Measurements from ENCODE around the gene ARHGAP18. TPM values are rescaled to one million over a fixed set of nuclear protein-coding genes. Genes with fewer than 3 reads are reported as not detected.

ARHGAP18 gene
- total and polyA plus RNA-seq, 4 donors: 8.0 to 24.4 (median 15.7) TPM

GRCh38 chr6:129642322-129642721 lies 67.7 kb downstream of the ARHGAP18 start:
- no peaks in the 10 kb centered on the region for H3K9me3 ChIP-seq (ENCODE audit: control insufficient read depth, low read length)
- DNase-seq: no peak
- H3K27ac ChIP-seq (ENCODE audit: low read depth in 1 of 2, low read length in 2 of 2): no peak overlapping the region
- peaks cover 2 to 9% of the 10 kb centered on the region in 2 donors for H3K4me1 ChIP-seq (ENCODE audit: control insufficient read depth in 1 of 2, insufficient read depth in 2 of 2, low read length in 2 of 2)
- no peaks in the 10 kb centered on the region for H3K36me3 ChIP-seq (ENCODE audit: control insufficient read depth in 1 of 2, insufficient read depth in 2 of 2, low read length in 1 of 2)
- H3K27me3 ChIP-seq (ENCODE audit: control insufficient read depth in 1 of 2, insufficient read depth in 2 of 2, low read length in 1 of 2): no peaks in the 10 kb centered on the region
- ATAC-seq (ENCODE audit: low FRiP score): no peak
- intact Hi-C loops (cut with DNase I): no loop called here
- H3K4me3 ChIP-seq (ENCODE audit: low read length in 2 of 2): no peak overlapping the region

- intact Hi-C loops (cut with DNase I): no loop called here
- Histone ChIP-seq H3K36me3 (ENCODE audit: control insufficient read depth in 1 of 2, insufficient read depth in 2 of 2, low read length in 1 of 2) (no peaks in the 10 kb centered on the region), H3K4me1 (ENCODE audit: control insufficient read depth in 1 of 2, insufficient read depth in 2 of 2, low read length in 2 of 2) (peaks cover 2 to 9% of the 10 kb centered on the region in 2 donors), H3K9me3 (ENCODE audit: control insufficient read depth, low read length) (no peaks in the 10 kb centered on the region), H3K27ac (ENCODE audit: low read depth in 1 of 2, low read length in 2 of 2) (no peak overlapping the region), H3K27me3 (ENCODE audit: control insufficient read depth in 1 of 2, insufficient read depth in 2 of 2, low read length in 1 of 2) (no peaks in the 10 kb centered on the region), H3K4me3 (ENCODE audit: low read length in 2 of 2) (no peak overlapping the region)
- DNase-seq (no peak), ATAC-seq (ENCODE audit: low FRiP score) (no peak)
Measured at GRCh38 chr6:129641344-129641743, 68.6 kb downstream of the ARHGAP18 start.

- H3K36me3 ChIP-seq (ENCODE audit: control insufficient read depth in 1 of 2, insufficient read depth in 2 of 2, low read length in 1 of 2): no peaks in the 10 kb centered on the region
Measured at GRCh38 chr6:129638686-129639085, 71.3 kb downstream of the ARHGAP18 start.

GRCh38 chr6:129638055-129638684 lies 71.8 kb downstream of the ARHGAP18 start:
- no peaks in the 10 kb centered on the region for H3K36me3 ChIP-seq (ENCODE audit: control insufficient read depth in 1 of 2, insufficient read depth in 2 of 2, low read length in 1 of 2)
- no peaks in the 10 kb centered on the region for H3K4me1 ChIP-seq (ENCODE audit: control insufficient read depth in 1 of 2, insufficient read depth in 2 of 2, low read length in 2 of 2)
- no peaks in the 10 kb centered on the region for H3K9me3 ChIP-seq (ENCODE audit: control insufficient read depth, low read length)
- no peaks in the 10 kb centered on the region for H3K27me3 ChIP-seq (ENCODE audit: control insufficient read depth in 1 of 2, insufficient read depth in 2 of 2, low read length in 1 of 2)
- H3K27ac ChIP-seq (ENCODE audit: low read depth in 1 of 2, low read length in 2 of 2): no peak overlapping the region
- H3K4me3 ChIP-seq (ENCODE audit: low read length in 2 of 2): no peak overlapping the region
- DNase-seq: no peak
- no peak for ATAC-seq (ENCODE audit: low FRiP score)
- intact Hi-C loops (cut with DNase I): no loop called here
- 50 to 56% methylated on average over 8 of the region's 8 CpGs for WGBS, 2 donors

More at GRCh38 chr6:129638686-129639085, 71.3 kb downstream of the ARHGAP18 start:
- Histone ChIP-seq H3K4me3 (ENCODE audit: low read length in 2 of 2) (no peak overlapping the region), H3K9me3 (ENCODE audit: control insufficient read depth, low read length) (no peaks in the 10 kb centered on the region), H3K4me1 (ENCODE audit: control insufficient read depth in 1 of 2, insufficient read depth in 2 of 2, low read length in 2 of 2) (no peaks in the 10 kb centered on the region), H3K27ac (ENCODE audit: low read depth in 1 of 2, low read length in 2 of 2) (no peak overlapping the region), H3K27me3 (ENCODE audit: control insufficient read depth in 1 of 2, insufficient read depth in 2 of 2, low read length in 1 of 2) (no peaks in the 10 kb centered on the region)
- ATAC-seq (ENCODE audit: low FRiP score) (no peak), DNase-seq (no peak)
- intact Hi-C loops (cut with DNase I): no loop called here

GRCh38 chr6:129637340-129638054 lies 72.5 kb downstream of the ARHGAP18 start:
- WGBS, 2 donors: 92 to 93% methylated on average over 3 of the region's 3 CpGs
- intact Hi-C loops (cut with DNase I): no loop called here

GRCh38 chr6:129635396-129636130 lies 74.4 kb downstream of the ARHGAP18 start:
- no peak overlapping the region for H3K4me3 ChIP-seq (ENCODE audit: low read length in 2 of 2)
- H3K9me3 ChIP-seq (ENCODE audit: control insufficient read depth, low read length): no peaks in the 10 kb centered on the region
- no peak for ATAC-seq (ENCODE audit: low FRiP score)
- intact Hi-C loops (cut with DNase I): no loop called here
- no peaks in the 10 kb centered on the region for H3K4me1 ChIP-seq (ENCODE audit: control insufficient read depth in 1 of 2, insufficient read depth in 2 of 2, low read length in 2 of 2)
- no peak overlapping the region for H3K27ac ChIP-seq (ENCODE audit: low read depth in 1 of 2, low read length in 2 of 2)
- H3K36me3 ChIP-seq (ENCODE audit: control insufficient read depth in 1 of 2, insufficient read depth in 2 of 2, low read length in 1 of 2): no peaks in the 10 kb centered on the region
- DNase-seq: no peak
- H3K27me3 ChIP-seq (ENCODE audit: control insufficient read depth in 1 of 2, insufficient read depth in 2 of 2, low read length in 1 of 2): no peaks in the 10 kb centered on the region
- 86 to 90% methylated on average over 3 of the region's 3 CpGs for WGBS, 2 donors

More at GRCh38 chr6:129637340-129638054, 72.5 kb downstream of the ARHGAP18 start:
- no peaks in the 10 kb centered on the region for H3K36me3 ChIP-seq (ENCODE audit: control insufficient read depth in 1 of 2, insufficient read depth in 2 of 2, low read length in 1 of 2)
- no peaks in the 10 kb centered on the region for H3K9me3 ChIP-seq (ENCODE audit: control insufficient read depth, low read length)
- DNase-seq: no peak
- ATAC-seq (ENCODE audit: low FRiP score): no peak
- no peaks in the 10 kb centered on the region for H3K4me1 ChIP-seq (ENCODE audit: control insufficient read depth in 1 of 2, insufficient read depth in 2 of 2, low read length in 2 of 2)
- no peak overlapping the region for H3K27ac ChIP-seq (ENCODE audit: low read depth in 1 of 2, low read length in 2 of 2)
- no peaks in the 10 kb centered on the region for H3K27me3 ChIP-seq (ENCODE audit: control insufficient read depth in 1 of 2, insufficient read depth in 2 of 2, low read length in 1 of 2)
- no peak overlapping the region for H3K4me3 ChIP-seq (ENCODE audit: low read length in 2 of 2)

GRCh38 chr6:129634411-129635230 lies 75.4 kb downstream of the ARHGAP18 start:
- no peak overlapping the region for H3K27ac ChIP-seq (ENCODE audit: low read depth in 1 of 2, low read length in 2 of 2)
- WGBS, 2 donors: 95 to 97% methylated on average over 4 of the region's 4 CpGs
- H3K36me3 ChIP-seq (ENCODE audit: control insufficient read depth in 1 of 2, insufficient read depth in 2 of 2, low read length in 1 of 2): no peaks in the 10 kb centered on the region
- H3K4me3 ChIP-seq (ENCODE audit: low read length in 2 of 2): no peak overlapping the region
- intact Hi-C loops (cut with DNase I): no loop called here
- no peaks in the 10 kb centered on the region for H3K27me3 ChIP-seq (ENCODE audit: control insufficient read depth in 1 of 2, insufficient read depth in 2 of 2, low read length in 1 of 2)
- H3K9me3 ChIP-seq (ENCODE audit: control insufficient read depth, low read length): no peaks in the 10 kb centered on the region
- DNase-seq: no peak
- ATAC-seq (ENCODE audit: low FRiP score): no peak
- no peaks in the 10 kb centered on the region for H3K4me1 ChIP-seq (ENCODE audit: control insufficient read depth in 1 of 2, insufficient read depth in 2 of 2, low read length in 2 of 2)

GRCh38 chr6:129633529-129633928 lies 76.4 kb downstream of the ARHGAP18 start:
- H3K4me1 ChIP-seq (ENCODE audit: control insufficient read depth in 1 of 2, insufficient read depth in 2 of 2, low read length in 2 of 2): no peaks in the 10 kb centered on the region
- H3K27me3 ChIP-seq (ENCODE audit: control insufficient read depth in 1 of 2, insufficient read depth in 2 of 2, low read length in 1 of 2): no peaks in the 10 kb centered on the region
- H3K27ac ChIP-seq (ENCODE audit: low read depth in 1 of 2, low read length in 2 of 2): no peak overlapping the region
- H3K36me3 ChIP-seq (ENCODE audit: control insufficient read depth in 1 of 2, insufficient read depth in 2 of 2, low read length in 1 of 2): no peaks in the 10 kb centered on the region
- intact Hi-C loops (cut with DNase I): no loop called here
- H3K4me3 ChIP-seq (ENCODE audit: low read length in 2 of 2): no peak overlapping the region
- no peaks in the 10 kb centered on the region for H3K9me3 ChIP-seq (ENCODE audit: control insufficient read depth, low read length)
- ATAC-seq (ENCODE audit: low FRiP score): no peak
- 95 to 97% methylated on average over 3 of the region's 3 CpGs for whole genome bisulfite sequencing, 2 donors
- DNase-seq: no peak

All from aorta (tissue), 5 donors.